CD4-positive, CD25-positive, alpha-beta regulatory T cell (primary cell): ENCODE results near the gene OSBPL6. TPM values are rescaled to one million over a fixed set of nuclear protein-coding genes. Genes with fewer than 3 reads are reported as not detected.

Experiments used
- ATAC-seq, 2 donors: fragments of 150-1000 bp; cut with Tn5 transposase; one replicate each; pipeline ENCODE4 v1.10.0; 2021; ENCODE audit warnings: low read depth in 2 of 2, moderate number of reproducible peaks in 2 of 2, moderate library complexity in 1 of 2
- DNase-seq, 3 donors: peaks; one replicate each; pipeline versions ENCODE4 v3.0.0 to v3.0.0-alpha.2; 2012 to 2022; ENCODE audit warnings: mixed read lengths in 1 of 3
- H3K27ac ChIP-seq: one replicate; pipeline ENCODE4 v1.7.0; 2013; ENCODE audit warnings: mild to moderate bottlenecking, low read length; ENCODE audit not compliant: insufficient read depth, poor library complexity, severe bottlenecking
- H3K27me3 ChIP-seq: one replicate; pipeline ENCODE4 v1.7.0; 2013; ENCODE audit warnings: low read length; ENCODE audit not compliant: control insufficient read depth, insufficient read depth
- H3K36me3 ChIP-seq: one replicate; pipeline ENCODE4 v1.7.0; 2013; ENCODE audit warnings: mild to moderate bottlenecking, low read length, moderate library complexity; ENCODE audit not compliant: control insufficient read depth, insufficient read depth
- H3K4me1 ChIP-seq: 2 replicates; pipeline ENCODE4 v1.7.0; 2013; ENCODE audit warnings: mild to moderate bottlenecking, low read length; ENCODE audit not compliant: insufficient read depth, control insufficient read depth, poor library complexity, severe bottlenecking
- H3K4me3 ChIP-seq: one replicate; pipeline ENCODE4 v1.7.0; 2013; ENCODE audit warnings: low read depth, mild to moderate bottlenecking, low read length, moderate library complexity
- H3K9me3 ChIP-seq, 2 experiments: 1 replicate in 1 of 2; 2 replicates in 1 of 2; pipeline ENCODE4 v1.7.0; 2013; ENCODE audit warnings: low read length in 2 of 2, mild to moderate bottlenecking in 1 of 2, moderate library complexity in 1 of 2; ENCODE audit not compliant: control insufficient read depth in 2 of 2
- H3K27ac Mint-ChIP-seq, 3 donors: one replicate each; pipeline ENCODE4 v1.8.0; 2020 to 2022; ENCODE audit warnings: mild to moderate bottlenecking in 3 of 3, mixed read lengths in 3 of 3, moderate library complexity in 2 of 3
- H3K27me3 Mint-ChIP-seq: one replicate; pipeline ENCODE4 v1.8.0; 2022; ENCODE audit warnings: mild to moderate bottlenecking, mixed read lengths
- H3K36me3 Mint-ChIP-seq: one replicate; pipeline ENCODE4 v1.8.0; 2020; ENCODE audit warnings: mixed read lengths
- H3K4me1 Mint-ChIP-seq, 4 donors: one replicate each; pipeline ENCODE4 v1.8.0; 2020 to 2022; ENCODE audit warnings: mixed read lengths in 4 of 4, mild to moderate bottlenecking in 1 of 4
- H3K4me3 Mint-ChIP-seq, 4 donors: one replicate each; pipeline ENCODE4 v1.8.0; 2020 to 2022; ENCODE audit warnings: mild to moderate bottlenecking in 4 of 4, mixed read lengths in 4 of 4, moderate library complexity in 3 of 4
- H3K9me3 Mint-ChIP-seq, 7 donors: one replicate each; pipeline ENCODE4 v1.8.0; 2020 to 2022; ENCODE audit warnings: mixed read lengths in 7 of 7, mild to moderate bottlenecking in 3 of 7, moderate library complexity in 2 of 7
- polyA plus RNA-seq, 4 donors: library from polyadenylated mRNA; unstranded; fragments of 300-500 nt; fragmentation: Illumina TruSeq; gene quantifications; one replicate each; pipeline ENCODE4 v1.2.3, GENCODE V29; 2021
- total RNA-seq: library from RNA; stranded (reverse); gene quantifications from one replicate; pipeline ENCODE4 v1.2.3, GENCODE V29; 2022

Gene OSBPL6
- total and polyA plus RNA-seq, 5 donors from 2014 or later, result 0.34 TPM; not detected in 4

GRCh38 chr2:178286636-178287035 lies 92.3 kb downstream of the OSBPL6 start:
- DNase-seq (no peak), ATAC-seq (no peak)
- Mint-ChIP-seq H3K4me3 (no peak overlapping the region), H3K27ac (no peak overlapping the region), H3K4me1 (no peaks in the 10 kb centered on the region), H3K36me3 (no peaks in the 10 kb centered on the region), H3K9me3 (peaks cover 0 to 1% (median 0%) of the 10 kb centered on the region in 7 donors), H3K27me3 (no peaks in the 10 kb centered on the region)
- Histone ChIP-seq H3K9me3 (no peaks in the 10 kb centered on the region), H3K27me3 (peaks cover 5% of the 10 kb centered on the region), H3K27ac (no peak overlapping the region), H3K4me1 (no peaks in the 10 kb centered on the region), H3K36me3 (no peaks in the 10 kb centered on the region), H3K4me3 (no peak overlapping the region)

- no peaks in the 10 kb centered on the region for H3K36me3 Mint-ChIP-seq
- ATAC-seq (no peak), DNase-seq (no peak)
- no peaks in the 10 kb centered on the region for H3K27me3 Mint-ChIP-seq
- no peaks in the 10 kb centered on the region for H3K4me1 Mint-ChIP-seq
- peaks cover 2% of the 10 kb centered on the region for H3K27me3 ChIP-seq
- H3K4me1 ChIP-seq, result no peaks in the 10 kb centered on the region
- H3K9me3 ChIP-seq, result no peaks in the 10 kb centered on the region
- no peaks in the 10 kb centered on the region for H3K36me3 ChIP-seq
- H3K27ac Mint-ChIP-seq, result no peak overlapping the region
- H3K9me3 Mint-ChIP-seq, result no peaks in the 10 kb centered on the region
- H3K4me3 Mint-ChIP-seq, result no peak overlapping the region
- H3K27ac ChIP-seq, result no peak overlapping the region
- H3K4me3 ChIP-seq, result no peak overlapping the region
These were observed 93.5 kb downstream of the OSBPL6 start for GRCh38 chr2:178287652-178288344.

DNA sequence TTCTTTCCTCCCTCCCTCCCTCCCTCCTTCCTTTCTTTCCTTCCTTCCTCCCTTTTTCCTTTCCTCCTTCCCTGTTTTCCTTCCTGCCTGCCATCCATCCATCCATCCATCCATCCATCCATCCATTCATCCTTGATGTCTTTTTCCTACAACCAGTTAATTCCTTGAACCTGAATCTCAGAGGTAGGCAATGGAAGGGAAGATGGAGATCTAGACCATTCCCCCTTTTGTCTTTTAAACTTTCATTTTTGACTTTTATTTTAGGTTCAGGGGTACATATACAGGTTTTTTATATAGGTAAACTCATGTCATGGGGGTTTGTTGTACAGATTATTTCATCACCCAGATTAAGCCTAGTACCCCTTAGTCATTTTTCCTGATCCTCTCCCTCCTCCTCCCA lies 97.4 kb downstream of the OSBPL6 start:
- Histone ChIP-seq H3K9me3 (no peaks in the 10 kb centered on the region), H3K27me3 (peaks cover 4% of the 10 kb centered on the region), H3K4me3 (no peak overlapping the region), H3K36me3 (no peaks in the 10 kb centered on the region), H3K4me1 (no peaks in the 10 kb centered on the region), H3K27ac (no peak overlapping the region)
- H3K4me3 Mint-ChIP-seq, result no peak overlapping the region
- ATAC-seq, result no peak
- DNase-seq, result no peak
- no peaks in the 10 kb centered on the region for H3K9me3 Mint-ChIP-seq
- H3K4me1 Mint-ChIP-seq, result no peaks in the 10 kb centered on the region
- H3K36me3 Mint-ChIP-seq, result no peaks in the 10 kb centered on the region
- H3K27ac Mint-ChIP-seq, result no peak overlapping the region
- H3K27me3 Mint-ChIP-seq, result peaks cover 13% of the 10 kb centered on the region

GRCh38 chr2:178292586-178292985 lies 98.3 kb downstream of the OSBPL6 start:
- no peaks in the 10 kb centered on the region for H3K9me3 ChIP-seq
- H3K27ac ChIP-seq, result no peak overlapping the region
- no peaks in the 10 kb centered on the region for H3K4me1 ChIP-seq
- Mint-ChIP-seq H3K27ac (no peak overlapping the region), H3K9me3 (no peaks in the 10 kb centered on the region), H3K27me3 (peaks cover 21% of the 10 kb centered on the region), H3K36me3 (no peaks in the 10 kb centered on the region), H3K4me3 (no peak overlapping the region), H3K4me1 (no peaks in the 10 kb centered on the region)
- ATAC-seq (no peak), DNase-seq (no peak)
- peaks cover 4% of the 10 kb centered on the region for H3K27me3 ChIP-seq
- H3K4me3 ChIP-seq, result no peak overlapping the region
- H3K36me3 ChIP-seq, result no peaks in the 10 kb centered on the region

GRCh38 chr2:178295115-178295514 lies 100.8 kb downstream of the OSBPL6 start:
- Mint-ChIP-seq H3K9me3 (no peaks in the 10 kb centered on the region), H3K4me3 (no peak overlapping the region), H3K4me1 (no peaks in the 10 kb centered on the region), H3K27me3 (peaks cover 31% of the 10 kb centered on the region), H3K36me3 (no peaks in the 10 kb centered on the region), H3K27ac (no peak overlapping the region)
- peaks cover 4% of the 10 kb centered on the region for H3K27me3 ChIP-seq
- H3K27ac ChIP-seq, result no peak overlapping the region
- ATAC-seq (no peak), DNase-seq (no peak)
- H3K4me1 ChIP-seq, result no peaks in the 10 kb centered on the region
- H3K36me3 ChIP-seq, result no peaks in the 10 kb centered on the region
- no peaks in the 10 kb centered on the region for H3K9me3 ChIP-seq
- H3K4me3 ChIP-seq, result no peak overlapping the region

GRCh38 chr2:178295906-178296305 lies 101.6 kb downstream of the OSBPL6 start:
- Mint-ChIP-seq H3K4me1 (no peaks in the 10 kb centered on the region), H3K27me3 (peaks cover 36% of the 10 kb centered on the region), H3K36me3 (no peaks in the 10 kb centered on the region), H3K4me3 (no peak overlapping the region), H3K27ac (peak overlapping the region in 1 of 3 donors; percentile 35), H3K9me3 (no peaks in the 10 kb centered on the region)
- Histone ChIP-seq H3K36me3 (no peaks in the 10 kb centered on the region), H3K9me3 (no peaks in the 10 kb centered on the region), H3K4me3 (no peak overlapping the region), H3K27me3 (peaks cover 4% of the 10 kb centered on the region), H3K4me1 (no peaks in the 10 kb centered on the region), H3K27ac (no peak overlapping the region)
- ATAC-seq (no peak), DNase-seq (no peak)

DNA sequence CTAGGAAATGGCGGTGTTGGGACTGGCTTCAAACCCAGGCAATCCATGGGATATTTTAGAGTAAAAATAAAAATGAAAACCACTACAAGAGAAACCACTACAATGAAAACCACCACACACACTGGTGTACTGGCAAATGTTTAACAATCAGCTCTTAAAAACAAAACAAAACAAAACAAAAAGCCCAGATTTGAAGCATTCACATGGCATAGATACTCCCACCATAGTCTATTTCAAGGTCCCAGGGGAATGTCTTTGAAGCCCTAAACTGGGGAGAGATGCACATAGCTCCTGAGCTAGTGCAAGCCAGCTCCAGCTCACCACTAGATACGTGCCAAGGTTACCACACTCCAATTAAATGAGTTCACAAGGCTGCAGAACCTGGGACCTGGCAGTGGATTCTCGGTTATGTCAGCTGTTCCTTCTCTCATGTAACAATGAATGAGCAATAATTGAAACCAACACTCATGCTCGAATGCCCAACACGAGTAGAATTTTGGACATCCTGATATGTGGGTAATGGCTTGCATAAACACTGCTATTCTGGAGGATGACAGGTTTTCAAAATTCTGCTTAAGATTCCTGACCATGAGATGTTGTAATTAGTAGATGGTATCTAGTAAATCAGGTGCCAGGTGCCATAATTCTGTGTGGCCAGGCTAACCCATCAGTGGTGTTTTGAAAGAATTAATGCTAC lies 102.2 kb downstream of the OSBPL6 start:
- Mint-ChIP-seq H3K27ac (no peak overlapping the region), H3K4me1 (no peaks in the 10 kb centered on the region), H3K27me3 (peaks cover 36% of the 10 kb centered on the region), H3K36me3 (no peaks in the 10 kb centered on the region), H3K9me3 (no peaks in the 10 kb centered on the region), H3K4me3 (no peak overlapping the region)
- Histone ChIP-seq H3K4me1 (no peaks in the 10 kb centered on the region), H3K9me3 (no peaks in the 10 kb centered on the region), H3K27ac (no peak overlapping the region), H3K27me3 (peaks cover 4% of the 10 kb centered on the region), H3K4me3 (no peak overlapping the region), H3K36me3 (no peaks in the 10 kb centered on the region)
- ATAC-seq, result no peak
- DNase-seq, result no peak

- H3K27ac ChIP-seq, result no peak overlapping the region
- Mint-ChIP-seq H3K27me3 (peaks cover 36% of the 10 kb centered on the region), H3K4me1 (no peaks in the 10 kb centered on the region), H3K9me3 (no peaks in the 10 kb centered on the region), H3K36me3 (no peaks in the 10 kb centered on the region), H3K4me3 (no peak overlapping the region), H3K27ac (no peak overlapping the region)
- no peaks in the 10 kb centered on the region for H3K9me3 ChIP-seq
- no peak for DNase-seq
- H3K27me3 ChIP-seq, result peaks cover 4% of the 10 kb centered on the region
- no peak for ATAC-seq
- H3K36me3 ChIP-seq, result no peaks in the 10 kb centered on the region
- no peak overlapping the region for H3K4me3 ChIP-seq
- no peaks in the 10 kb centered on the region for H3K4me1 ChIP-seq
These were observed 102.7 kb downstream of the OSBPL6 start for GRCh38 chr2:178297091-178297411.
